HG03159 (cell line): ENCODE measurements around the gene BMI1.
"Not testable (repeated sequence)": the region's sequence is repeated elsewhere in the genome, so short reads cannot be mapped to it uniquely, and the experiment has no call there.

Experiments
- ATAC-seq: cut with Tn5 transposase; IDR thresholded peaks from one replicate; pipeline ENCODE4 v1.9.1; 2021; ENCODE audit warnings: mild to moderate bottlenecking, moderate library complexity; ENCODE audit not compliant: unreplicated experiment

Gene BMI1

GRCh38 chr10:22320591-22321155 lies at the start of gene BMI1:
TSS of gene BMI1 (plus strand) at chr10:22321099. CDS start at chr10:22326450, 5,351 bp downstream.
- ATAC-seq: no peak

DNA sequence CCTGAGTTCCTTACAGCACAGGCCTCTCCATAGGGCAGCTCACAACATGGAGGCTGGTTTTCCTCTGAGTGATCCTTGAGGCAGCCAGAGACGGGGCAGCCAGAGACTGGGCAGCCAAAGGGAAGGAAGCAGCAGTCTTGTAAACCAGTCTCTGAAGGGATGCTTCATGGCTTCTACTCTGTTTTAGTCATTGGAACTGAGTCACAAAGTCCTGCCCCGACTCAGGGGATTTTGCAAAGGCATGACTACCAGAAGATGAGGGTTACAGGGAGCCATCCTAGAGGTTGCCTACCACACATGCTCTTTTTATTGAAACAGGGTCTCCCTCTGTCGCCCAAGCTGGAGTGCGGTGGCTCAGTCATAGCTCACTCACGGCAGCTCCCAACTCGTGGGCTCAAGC lies 49.1 kb upstream of the BMI1 start:
- ATAC-seq: no peak

DNA sequence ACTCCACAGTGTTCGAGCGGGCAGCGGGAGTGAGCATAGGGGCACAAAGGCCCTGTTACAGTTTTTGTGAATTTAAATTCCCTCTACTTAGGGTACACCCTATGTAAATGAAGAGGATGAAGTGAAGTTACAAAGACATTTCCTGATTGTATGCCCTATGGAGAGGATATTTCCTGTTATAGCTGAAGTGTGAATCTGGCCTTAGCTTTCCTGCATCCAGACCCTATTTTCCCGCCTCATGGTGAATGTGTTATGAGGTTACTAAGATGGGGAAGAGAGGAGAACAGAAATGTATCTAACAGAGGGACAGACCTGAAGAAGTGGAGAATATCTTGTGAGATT lies 42.5 kb upstream of the BMI1 start:
- no peak for ATAC-seq

DNA sequence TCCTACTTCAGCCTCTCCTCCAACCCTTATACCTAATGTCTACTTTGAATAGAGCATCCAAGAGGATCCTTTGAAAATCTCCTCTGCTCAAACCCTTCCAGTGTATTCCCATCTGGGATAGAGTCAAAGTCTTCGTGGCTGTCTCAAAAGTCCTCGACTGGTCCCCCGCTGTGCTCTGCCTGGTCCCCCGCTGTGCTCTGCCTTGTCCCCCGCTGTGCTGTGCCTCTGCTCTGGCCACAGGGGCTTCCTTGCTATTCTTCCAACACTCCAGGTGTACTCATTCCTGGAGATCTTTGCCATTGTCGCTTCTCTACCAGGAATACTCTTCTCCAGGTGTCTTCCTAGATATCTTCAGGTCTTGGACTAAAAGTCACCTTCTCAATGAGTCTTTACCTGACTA lies 40.8 kb upstream of the BMI1 start:
- ATAC-seq: no peak

DNA sequence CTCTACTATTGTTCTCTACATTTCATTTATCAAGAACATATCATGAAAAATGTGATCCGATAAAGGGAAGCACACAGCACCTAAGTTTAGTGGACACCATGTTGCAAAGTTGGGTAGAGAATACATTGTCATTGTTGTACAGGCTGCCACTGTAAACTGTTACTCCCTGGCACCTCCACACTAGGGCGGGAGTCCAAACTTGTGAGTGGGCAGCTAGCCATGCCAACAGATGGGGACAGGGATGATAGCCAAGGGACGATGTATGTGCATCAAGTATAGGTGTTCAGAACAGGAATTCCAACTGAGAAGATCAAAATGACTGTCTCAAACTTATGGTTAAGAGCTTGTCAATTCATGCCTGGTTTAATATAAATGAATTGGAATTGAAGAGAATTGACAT lies 35.8 kb upstream of the BMI1 start:
- ATAC-seq: no peak

GRCh38 chr10:22293747-22294404 lies 27.0 kb upstream of the BMI1 start:
- ATAC-seq: no peak

- no peak for ATAC-seq
These were observed 26.2 kb upstream of the BMI1 start for GRCh38 chr10:22294694-22295093.

GRCh38 chr10:22301193-22301592 lies 19.7 kb upstream of the BMI1 start:
- ATAC-seq: no peak

- no peak for ATAC-seq
These were observed 17.4 kb upstream of the BMI1 start for GRCh38 chr10:22303461-22303860.

GRCh38 chr10:22305721-22306120 lies 15.2 kb upstream of the BMI1 start:
- no peak for ATAC-seq

- peak; percentile 92 for ATAC-seq
These were observed 12.5 kb upstream of the BMI1 start for GRCh38 chr10:22308390-22308789.

DNA sequence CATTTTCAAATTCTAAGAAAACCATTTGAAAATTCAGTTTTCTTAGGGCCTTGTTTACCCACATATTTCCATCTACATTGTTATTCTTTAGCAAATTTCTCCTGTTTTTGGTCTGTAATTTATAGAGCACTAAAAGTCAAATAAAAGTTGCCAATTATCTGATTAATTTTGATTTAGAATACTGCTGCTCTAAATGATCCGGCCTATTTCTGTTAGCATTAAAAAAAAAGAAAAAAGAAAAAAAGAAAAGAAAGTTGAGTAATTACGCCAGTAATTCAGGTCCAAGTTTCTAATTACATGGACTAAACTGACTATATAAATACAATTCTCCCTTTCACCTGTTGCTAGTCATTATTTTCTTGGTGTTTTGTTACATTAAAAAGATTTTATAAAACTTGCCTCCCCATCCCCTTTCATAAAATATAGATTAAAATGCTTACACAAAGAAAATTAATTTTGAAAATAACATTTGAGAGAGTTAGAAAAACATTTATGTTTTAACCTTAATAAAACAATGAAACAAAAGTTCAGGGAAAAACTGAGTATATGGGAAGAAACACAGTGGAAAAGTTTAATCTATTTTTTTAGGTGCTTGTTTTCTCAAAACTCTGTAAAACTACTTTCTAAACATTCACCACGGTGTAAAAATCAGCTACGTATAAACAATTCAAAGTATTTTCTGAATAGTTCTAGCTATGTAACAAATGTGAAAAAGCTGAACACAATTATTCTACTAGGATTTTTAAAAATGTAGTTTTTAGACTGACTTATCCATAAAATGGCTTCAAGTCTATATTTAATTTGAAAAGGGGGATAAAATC lies 11.5 kb upstream of the BMI1 start:
- ATAC-seq: no peak

GRCh38 chr10:22310012-22310411 lies 10.9 kb upstream of the BMI1 start:
- not testable (repeated sequence) for ATAC-seq

DNA sequence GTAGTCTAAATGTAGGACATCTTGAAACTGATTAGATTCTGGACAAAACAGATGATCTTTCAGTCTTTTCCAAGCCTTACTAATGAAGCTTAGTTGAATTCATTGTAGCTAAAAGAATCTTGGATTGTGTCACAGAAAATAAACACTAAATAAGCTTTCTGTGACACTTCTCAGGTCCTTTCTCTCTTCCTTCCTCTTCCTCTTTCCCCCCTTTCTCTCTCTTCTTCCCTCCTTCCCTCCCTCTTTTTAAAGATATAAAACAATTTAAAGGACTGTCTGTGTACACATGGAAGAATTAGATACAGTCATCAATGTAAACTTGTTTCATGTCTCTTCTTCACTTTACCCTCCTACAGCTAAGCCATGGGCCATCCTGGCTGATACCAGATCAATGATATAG lies 10.0 kb upstream of the BMI1 start:
- ATAC-seq: no peak

GRCh38 chr10:22314852-22315251 lies 6.0 kb upstream of the BMI1 start:
- no peak for ATAC-seq

- peak; percentile 24 for ATAC-seq
These were observed 5.2 kb upstream of the BMI1 start for GRCh38 chr10:22315455-22316285.

- ATAC-seq: peak; percentile 58
These were observed 4.4 kb upstream of the BMI1 start, which contains the start of gene COMMD3 for GRCh38 chr10:22316286-22317075. TSS of gene COMMD3 (plus strand) at chr10:22316388. CDS start at chr10:22316418, 30 bp downstream.

- peak; percentile 25 for ATAC-seq
These were observed 3.9 kb upstream of the BMI1 start for GRCh38 chr10:22317076-22317370.

GRCh38 chr10:22317771-22318565 lies 2.9 kb upstream of the BMI1 start:
- ATAC-seq: no peak

DNA sequence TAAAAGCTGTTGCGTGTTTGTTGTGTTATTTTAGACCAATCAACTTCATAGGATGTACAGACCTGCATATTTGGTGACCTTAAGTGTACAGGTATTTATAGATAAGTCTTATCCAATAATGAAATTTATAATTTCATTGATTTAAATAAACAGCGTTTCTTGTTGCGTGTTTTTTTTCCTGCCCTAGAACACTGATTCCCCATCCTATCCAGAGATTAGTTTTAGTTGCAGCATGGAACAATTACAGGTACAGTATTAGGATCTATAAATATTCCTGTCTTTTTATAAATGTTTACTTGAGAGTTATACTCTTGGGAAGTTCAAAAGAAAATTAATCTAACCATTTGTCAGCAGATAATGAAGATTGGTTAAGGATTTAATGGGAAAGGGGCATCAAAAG lies 2.1 kb upstream of the BMI1 start:
- no peak for ATAC-seq
